Mucosa of rectum (tissue), 2 donors: Measurements from ENCODE around the gene SNX8.
A peak's percentile ranks its signal among the peaks of the same experiment; 100 is the strongest.
"Not testable (repeated sequence)": the region's sequence is repeated elsewhere in the genome, so short reads cannot be mapped to it uniquely, and the experiment has no call there.

Source experiments
- H3K27ac ChIP-seq, 2 donors: one replicate each; pipeline ENCODE4 v1.7.0; 2013; ENCODE audit warnings: inconsistent platforms in 2 of 2, low read depth in 2 of 2, low read length in 2 of 2
- H3K27me3 ChIP-seq, 2 donors: one replicate each; pipeline ENCODE4 v1.7.0; 2013; ENCODE audit warnings: low read length in 2 of 2; ENCODE audit not compliant: control insufficient read depth in 2 of 2, insufficient read depth in 2 of 2
- H3K36me3 ChIP-seq, 2 donors: one replicate each; pipeline ENCODE4 v1.7.0; 2013; ENCODE audit warnings: low read length in 2 of 2; ENCODE audit not compliant: control insufficient read depth in 2 of 2, insufficient read depth in 2 of 2
- H3K4me1 ChIP-seq, 2 donors: one replicate each; pipeline ENCODE4 v1.7.0; 2013; ENCODE audit warnings: low read length in 2 of 2, mild to moderate bottlenecking in 1 of 2; ENCODE audit not compliant: control insufficient read depth in 2 of 2, insufficient read depth in 2 of 2
- H3K4me3 ChIP-seq, 2 donors: one replicate each; pipeline ENCODE4 v1.7.0; 2013; ENCODE audit warnings: low read length in 2 of 2
- H3K9ac ChIP-seq, 2 donors: one replicate each; pipeline ENCODE4 v1.7.0; 2013; ENCODE audit warnings: low read length in 2 of 2, low read depth in 1 of 2, mild to moderate bottlenecking in 1 of 2
- H3K9me3 ChIP-seq, 2 donors: one replicate each; pipeline ENCODE4 v1.7.0; 2013; ENCODE audit warnings: low read length in 2 of 2; ENCODE audit not compliant: control insufficient read depth in 2 of 2
- donor health status: healthy.
- donor health status: Normal muscosa, but diverticular disease.

SNX8 gene

DNA sequence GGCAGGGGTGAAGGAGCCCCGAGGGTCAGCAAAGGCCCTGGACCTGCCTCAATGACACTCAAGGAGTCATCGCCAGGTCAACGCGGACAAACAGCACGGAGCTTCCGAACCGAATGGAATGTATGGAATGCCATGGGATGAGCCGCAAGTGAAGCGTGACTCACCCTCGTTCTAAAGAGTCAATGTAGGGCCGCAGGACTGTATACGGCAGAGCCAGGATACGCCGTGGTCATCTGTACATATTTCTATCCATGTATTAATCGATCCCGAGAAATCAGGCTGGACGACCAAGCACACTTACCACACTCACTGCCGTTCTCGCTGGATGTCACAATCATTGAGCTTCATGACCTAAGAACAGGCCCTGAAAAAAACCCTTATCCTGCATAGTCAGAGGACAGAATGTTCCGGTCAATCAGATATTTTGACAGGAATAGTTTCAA lies 4.3 kb downstream of the SNX8 start:
- Histone ChIP-seq H3K27ac (no peak overlapping the region), H3K36me3 (peaks cover 0 to 2% of the 10 kb centered on the region in 2 donors), H3K9me3 (no peaks in the 10 kb centered on the region), H3K9ac (no peak overlapping the region), H3K27me3 (no peaks in the 10 kb centered on the region), H3K4me3 (no peak overlapping the region), H3K4me1 (peaks cover 4 to 7% of the 10 kb centered on the region in 2 donors)

DNA sequence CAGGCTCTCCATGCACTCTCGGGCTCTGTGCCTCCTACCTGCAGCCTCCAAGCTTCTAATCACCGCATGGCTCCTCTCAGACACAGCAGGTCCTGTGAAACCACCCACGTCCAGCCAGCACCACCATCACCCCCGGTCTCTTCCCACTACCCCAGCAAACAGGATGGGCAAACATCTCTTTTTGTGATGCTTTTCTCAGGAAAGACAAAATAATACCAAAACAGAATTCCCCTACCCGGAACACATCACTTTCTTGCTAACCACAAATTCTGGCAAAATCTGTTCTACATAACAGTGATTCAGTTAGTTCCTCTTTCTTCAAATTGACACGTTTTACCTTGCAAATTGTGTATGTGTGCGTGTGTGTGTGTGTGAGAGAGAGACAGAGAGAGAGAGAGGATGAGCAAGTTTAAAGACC lies 6.5 kb downstream of the SNX8 start:
- no peak overlapping the region for H3K4me3 ChIP-seq
- no peak overlapping the region for H3K9ac ChIP-seq
- H3K27me3 ChIP-seq, result no peaks in the 10 kb centered on the region
- no peaks in the 10 kb centered on the region for H3K4me1 ChIP-seq
- H3K9me3 ChIP-seq, result no peaks in the 10 kb centered on the region
- peaks cover 0 to 2% of the 10 kb centered on the region in 2 donors for H3K36me3 ChIP-seq
- H3K27ac ChIP-seq, result no peak overlapping the region

DNA sequence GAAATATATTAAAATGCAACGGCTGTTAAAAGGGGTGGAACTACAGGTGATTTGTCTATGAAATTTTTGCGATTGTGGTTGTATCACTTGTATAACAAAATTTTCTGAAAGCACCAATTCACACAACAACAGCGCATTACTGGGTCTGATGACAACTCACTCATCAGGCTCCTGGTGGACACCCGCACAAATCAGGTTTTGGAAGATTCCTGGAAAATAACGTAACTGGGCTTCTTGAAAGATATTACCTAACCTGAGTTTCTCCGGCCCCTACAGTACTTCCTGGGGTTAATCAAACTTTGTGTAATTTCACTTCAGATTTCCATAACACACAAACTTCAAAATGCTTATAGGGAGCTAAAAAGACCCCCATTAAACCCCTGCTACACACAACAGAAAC lies 7.6 kb downstream of the SNX8 start:
- Histone ChIP-seq H3K27ac (no peak overlapping the region), H3K9me3 (no peaks in the 10 kb centered on the region)

DNA sequence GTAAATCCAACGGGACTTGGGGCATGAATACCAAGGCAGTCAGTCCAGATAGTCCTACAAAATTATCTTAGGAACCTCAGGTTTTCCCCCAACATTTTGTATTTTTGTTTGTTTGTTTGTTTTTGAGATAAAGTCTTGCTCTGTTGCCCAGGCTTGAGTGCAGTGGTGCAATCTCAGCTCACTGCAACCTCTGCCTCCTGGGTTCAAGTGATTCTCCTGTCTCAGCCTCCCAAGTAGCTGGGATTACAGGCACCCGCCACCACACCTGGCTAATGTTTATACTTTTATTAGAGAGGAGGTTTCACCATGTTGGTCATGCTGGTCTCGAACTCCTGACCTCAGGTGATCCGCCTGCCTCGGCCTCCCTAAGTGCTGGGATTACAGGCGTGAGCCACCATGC lies 9.0 kb downstream of the SNX8 start:
- not testable (repeated sequence) for H3K9me3 ChIP-seq, H3K9ac ChIP-seq, H3K27ac ChIP-seq, H3K4me3 ChIP-seq, H3K27me3 ChIP-seq, H3K4me1 ChIP-seq, H3K36me3 ChIP-seq

More for the DNA sequence above, 7.6 kb downstream of the SNX8 start:
- peaks cover 0 to 2% of the 10 kb centered on the region in 2 donors for H3K36me3 ChIP-seq
- H3K4me1 ChIP-seq, result no peaks in the 10 kb centered on the region
- H3K27me3 ChIP-seq, result no peaks in the 10 kb centered on the region
- no peak overlapping the region for H3K4me3 ChIP-seq
- H3K9ac ChIP-seq, result no peak overlapping the region

DNA sequence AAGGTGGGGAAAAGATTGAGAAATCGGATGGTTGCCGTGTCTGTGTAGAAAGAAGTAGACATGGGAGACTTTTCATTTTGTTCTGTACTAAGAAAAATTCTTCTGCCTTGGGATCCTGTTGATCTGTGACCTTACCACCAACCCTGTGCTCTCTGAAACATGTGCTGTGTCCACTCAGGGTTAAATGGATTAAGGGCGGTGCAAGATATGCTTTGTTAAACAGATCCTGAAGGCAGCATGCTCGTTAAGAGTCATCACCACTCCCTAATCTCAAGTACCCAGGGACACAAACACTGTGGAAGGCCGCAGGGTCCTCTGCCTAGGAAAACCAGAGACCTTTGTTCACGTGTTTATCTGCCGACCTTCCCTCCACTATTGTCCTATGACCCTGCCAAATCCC lies 10.7 kb downstream of the SNX8 start:
- H3K9ac ChIP-seq, H3K9me3 ChIP-seq, H3K4me1 ChIP-seq, H3K4me3 ChIP-seq, H3K27ac ChIP-seq, H3K27me3 ChIP-seq, H3K36me3 ChIP-seq: not testable (repeated sequence)

DNA sequence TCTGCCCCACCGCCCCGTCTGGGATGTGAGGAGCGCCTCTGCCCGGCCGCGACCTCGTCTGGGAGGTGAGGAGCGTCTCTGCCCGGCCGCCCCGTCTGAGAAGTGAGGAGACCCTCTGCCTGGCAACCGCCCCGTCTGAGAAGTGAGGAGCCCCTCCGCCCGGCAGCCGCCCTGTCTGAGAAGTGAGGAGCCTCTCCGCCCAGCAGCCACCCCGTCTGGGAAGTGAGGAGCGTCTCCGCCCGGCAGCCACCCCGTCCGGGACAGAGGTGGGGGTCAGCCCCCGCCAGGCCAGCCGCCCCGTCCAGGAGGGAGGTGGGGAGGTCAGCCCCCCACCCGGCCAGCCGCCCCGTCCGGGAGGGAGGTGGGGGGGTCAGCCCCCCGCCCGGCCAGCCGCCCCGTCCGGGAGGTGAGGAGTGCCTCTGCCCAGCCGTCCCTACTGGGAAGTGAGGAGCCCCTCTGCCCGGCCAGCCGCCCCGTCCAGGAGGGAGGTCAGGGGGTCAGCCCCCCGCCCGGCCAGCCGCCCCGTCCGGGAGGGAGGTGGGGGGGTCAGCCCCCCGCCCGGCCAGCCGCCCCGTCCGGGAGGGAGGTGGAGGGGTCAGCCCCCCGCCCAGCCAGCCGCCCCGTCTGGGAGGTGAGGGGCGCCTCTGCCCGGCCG lies 11.4 kb downstream of the SNX8 start:
- H3K36me3 ChIP-seq, H3K4me1 ChIP-seq, H3K4me3 ChIP-seq, H3K27me3 ChIP-seq, H3K9ac ChIP-seq, H3K9me3 ChIP-seq, H3K27ac ChIP-seq: not testable (repeated sequence)

DNA sequence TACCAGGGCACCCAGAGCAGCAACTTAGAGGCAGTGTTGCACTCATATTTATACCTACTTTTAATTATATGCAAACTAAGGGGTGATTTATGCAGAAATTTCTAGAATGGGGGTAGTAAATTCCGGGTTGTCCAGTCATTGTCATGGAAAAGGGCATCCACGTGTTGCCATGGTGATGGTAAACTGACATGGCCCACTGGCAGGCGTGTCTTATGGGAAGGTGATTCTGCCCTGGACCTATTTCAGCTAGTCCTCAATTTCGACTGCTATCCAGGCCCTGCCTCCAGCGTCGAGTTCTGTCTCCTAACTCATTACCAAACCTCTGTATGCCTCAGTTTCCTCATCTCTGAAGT lies 12.8 kb downstream of the SNX8 start:
- Histone ChIP-seq H3K27ac (no peak overlapping the region), H3K9me3 (no peaks in the 10 kb centered on the region), H3K9ac (no peak overlapping the region), H3K27me3 (no peaks in the 10 kb centered on the region), H3K36me3 (no peaks in the 10 kb centered on the region), H3K4me3 (no peak overlapping the region), H3K4me1 (peaks cover 0 to 2% of the 10 kb centered on the region in 2 donors)

DNA sequence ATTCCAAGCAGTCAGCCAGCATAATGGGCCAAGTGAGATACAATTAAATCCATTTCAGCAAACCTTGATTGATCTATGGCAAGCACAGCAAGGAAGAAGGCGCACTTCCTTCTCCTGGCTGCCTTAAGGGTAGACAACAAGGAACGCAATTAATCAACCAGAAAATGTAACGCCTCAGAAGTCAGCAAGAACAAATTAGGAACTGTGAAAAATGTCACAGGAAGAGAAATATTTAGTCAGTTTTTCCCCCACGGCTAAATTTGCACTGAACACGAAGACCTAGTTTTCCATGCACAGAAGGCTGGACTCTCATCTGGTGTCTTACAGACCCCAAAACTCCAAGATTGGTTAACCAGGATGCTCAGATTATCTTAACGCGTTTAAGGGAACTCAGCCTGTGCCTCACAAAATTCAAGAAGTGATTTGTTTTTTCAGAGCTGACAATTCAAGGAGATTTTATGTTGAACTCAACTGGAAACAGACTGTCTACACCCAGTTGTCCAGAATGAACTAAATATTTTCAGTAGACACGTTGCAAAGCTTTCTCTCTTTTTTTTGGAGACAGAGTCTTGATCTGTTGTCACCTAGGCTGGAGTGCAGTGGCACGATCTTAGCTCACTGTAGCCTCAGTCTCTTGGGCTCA lies 14.2 kb downstream of the SNX8 start:
- H3K4me3 ChIP-seq, result no peak overlapping the region
- no peaks in the 10 kb centered on the region for H3K27me3 ChIP-seq
- H3K9me3 ChIP-seq, result no peaks in the 10 kb centered on the region
- no peaks in the 10 kb centered on the region for H3K36me3 ChIP-seq
- H3K4me1 ChIP-seq, result peaks cover 0 to 2% of the 10 kb centered on the region in 2 donors
- H3K27ac ChIP-seq, result peak overlapping the region; percentile 28 to 48
- no peak overlapping the region for H3K9ac ChIP-seq

DNA sequence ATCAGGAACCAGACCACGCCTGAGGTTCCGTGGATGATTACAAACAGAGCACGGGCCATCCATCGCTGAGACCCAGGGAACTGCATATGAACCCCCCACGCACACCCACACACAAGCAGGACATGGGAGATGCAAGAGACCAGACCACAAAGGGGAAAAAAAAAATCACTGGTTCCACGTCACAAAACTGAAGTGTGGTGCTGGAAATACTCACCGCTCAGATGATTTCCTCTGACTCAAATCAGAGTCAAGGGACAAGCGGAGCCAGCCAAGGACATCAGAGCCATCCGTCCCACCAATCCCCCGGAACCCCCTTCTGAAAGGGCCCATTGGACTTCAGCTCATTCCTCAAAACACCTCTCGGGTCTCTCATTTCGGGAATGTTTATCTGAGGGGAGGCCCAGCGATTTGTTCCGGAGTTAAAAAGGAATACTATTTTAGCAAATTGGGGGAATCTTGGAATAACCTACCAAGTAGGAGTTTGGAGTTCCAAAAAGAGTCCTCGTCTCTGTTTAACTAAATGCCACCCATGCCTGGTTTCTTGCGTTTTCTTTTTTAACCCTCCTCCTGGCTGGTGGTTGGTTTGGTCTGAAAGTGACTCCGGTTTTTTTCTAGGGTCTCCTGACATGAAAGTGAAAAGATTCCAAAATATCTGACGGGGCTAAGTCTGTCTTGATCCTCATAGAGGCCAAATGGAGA lies 15.0 kb downstream of the SNX8 start:
- peaks cover 0 to 2% of the 10 kb centered on the region in 2 donors for H3K4me1 ChIP-seq
- H3K9me3 ChIP-seq, result no peaks in the 10 kb centered on the region
- H3K9ac ChIP-seq, result no peak overlapping the region
- H3K27ac ChIP-seq, result peak overlapping the region; percentile 37 to 48
- no peak overlapping the region for H3K4me3 ChIP-seq
- H3K36me3 ChIP-seq, result no peaks in the 10 kb centered on the region
- no peaks in the 10 kb centered on the region for H3K27me3 ChIP-seq

DNA sequence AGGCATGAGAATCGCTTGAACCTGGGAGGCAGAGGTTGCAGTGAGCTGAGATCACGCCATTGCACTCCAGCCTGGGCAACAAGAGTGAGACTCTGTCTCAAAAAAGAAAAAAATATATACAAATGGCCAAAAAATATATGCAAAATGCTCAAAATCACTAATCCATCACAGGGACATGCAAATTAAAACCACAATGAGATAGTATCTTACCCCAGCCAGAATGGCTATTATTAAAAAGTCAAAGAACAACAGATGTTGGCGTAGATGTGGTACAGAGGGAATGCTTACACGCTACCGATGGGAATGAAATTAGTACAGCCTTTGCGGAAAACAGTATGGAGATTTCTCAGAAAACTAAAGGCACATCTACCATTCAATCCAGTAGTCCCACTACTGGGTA lies 17.4 kb downstream of the SNX8 start:
- Histone ChIP-seq H3K9me3 (no peaks in the 10 kb centered on the region), H3K36me3 (no peaks in the 10 kb centered on the region), H3K9ac (no peak overlapping the region), H3K27me3 (no peaks in the 10 kb centered on the region), H3K4me1 (peaks cover 0 to 2% of the 10 kb centered on the region in 2 donors), H3K27ac (no peak overlapping the region), H3K4me3 (no peak overlapping the region)
